Neutrophil (primary cell): ENCODE data around the gene DCLK1.

Experiments used
- H3K27ac ChIP-seq: fragments of 200-600 bp; sonication (generic); 2 replicates; pipeline ENCODE4 v1.5.1; 2016; ENCODE audit warnings: mild to moderate bottlenecking, moderate library complexity
- H3K27me3 ChIP-seq: fragments of 200-600 bp; sonication (generic); 2 replicates; pipeline ENCODE4 v1.6.0; 2016; ENCODE audit warnings: mild to moderate bottlenecking
- H3K36me3 ChIP-seq: fragments of 200-600 bp; sonication (generic); 2 replicates; pipeline ENCODE4 v1.5.1; 2017
- H3K4me1 ChIP-seq, 2 experiments: fragments of 200-600 bp in 1 of 2; sonication (generic) in 1 of 2; 1 replicate in 1 of 2; 2 replicates in 1 of 2; pipeline versions ENCODE4 v1.5.1 to v1.6.1; 2013 to 2016; ENCODE audit warnings: low read depth in 1 of 2, low read length in 1 of 2, mild to moderate bottlenecking in 1 of 2, moderate library complexity in 1 of 2; ENCODE audit not compliant: control insufficient read depth in 1 of 2, insufficient read depth in 1 of 2
- H3K4me3 ChIP-seq, 2 experiments: fragments of 200-600 bp in 1 of 2; sonication (generic) in 1 of 2; 1 replicate in 1 of 2; 2 replicates in 1 of 2; pipeline ENCODE4 v1.5.1; 2013 to 2016; ENCODE audit warnings: low read depth in 1 of 2, low read length in 1 of 2, mild to moderate bottlenecking in 1 of 2, moderate library complexity in 1 of 2
- H3K9me3 ChIP-seq: fragments of 200-600 bp; sonication (generic); 2 replicates; pipeline ENCODE4 v1.5.1; 2016
- CTCF ChIP-seq: fragments of 200-600 bp; sonication (generic); IDR thresholded peaks from 2 replicates; pipeline ENCODE4 v1.5.1; 2016; ENCODE audit warnings: antibody characterized with exemption

DCLK1 gene

GRCh38 chr13:35792021-35792420 lies 339.2 kb downstream of the DCLK1 start:
- Histone ChIP-seq H3K9me3 (no peaks in the 10 kb centered on the region), H3K36me3 (no peaks in the 10 kb centered on the region), H3K4me1 (no peaks in the 10 kb centered on the region), H3K4me3 (no peak overlapping the region), H3K27me3 (no peaks in the 10 kb centered on the region), H3K27ac (no peak overlapping the region)
- TF ChIP-seq CTCF = no peak

GRCh38 chr13:35791184-35791851 lies 339.9 kb downstream of the DCLK1 start:
- Histone ChIP-seq H3K27me3 (no peaks in the 10 kb centered on the region), H3K27ac (no peak overlapping the region)

GRCh38 chr13:35789335-35790165 lies 341.6 kb downstream of the DCLK1 start:
- Histone ChIP-seq H3K9me3 (no peaks in the 10 kb centered on the region), H3K4me1 (no peaks in the 10 kb centered on the region), H3K27ac (no peak overlapping the region), H3K4me3 (no peak overlapping the region), H3K36me3 (no peaks in the 10 kb centered on the region), H3K27me3 (no peaks in the 10 kb centered on the region)
- no peak for TF ChIP-seq CTCF

More at GRCh38 chr13:35791184-35791851, 339.9 kb downstream of the DCLK1 start:
- Histone ChIP-seq H3K36me3 (no peaks in the 10 kb centered on the region), H3K4me3 (no peak overlapping the region), H3K4me1 (no peaks in the 10 kb centered on the region), H3K9me3 (no peaks in the 10 kb centered on the region)
- TF ChIP-seq CTCF = no peak

GRCh38 chr13:35787937-35788336 lies 343.2 kb downstream of the DCLK1 start:
- H3K4me1 ChIP-seq = no peaks in the 10 kb centered on the region
- H3K27ac ChIP-seq = no peak overlapping the region
- no peak for TF ChIP-seq CTCF
- no peaks in the 10 kb centered on the region for H3K9me3 ChIP-seq
- H3K36me3 ChIP-seq = no peaks in the 10 kb centered on the region
- H3K27me3 ChIP-seq = no peaks in the 10 kb centered on the region
- no peak overlapping the region for H3K4me3 ChIP-seq

GRCh38 chr13:35785576-35786303 lies 345.4 kb downstream of the DCLK1 start:
- Histone ChIP-seq H3K27ac (no peak overlapping the region), H3K4me1 (no peaks in the 10 kb centered on the region), H3K27me3 (no peaks in the 10 kb centered on the region), H3K36me3 (no peaks in the 10 kb centered on the region), H3K4me3 (no peak overlapping the region), H3K9me3 (no peaks in the 10 kb centered on the region)
- no peak for TF ChIP-seq CTCF
